Lower leg skin (tissue), 4 donors: ENCODE measurements around the gene GARS1. TPM values are rescaled to one million over a fixed set of nuclear protein-coding genes. Genes with fewer than 3 reads are reported as not detected.

Experiments
- DNase-seq, 2 donors: peaks; one replicate each; pipeline ENCODE4 v3.0.0-alpha.2; 2019; ENCODE audit warnings: low spot score in 2 of 2
- H3K4me3 ChIP-seq: fragments of 200-600 bp; sonication (generic); 2 replicates; pipeline ENCODE4 v1.5.1; 2017; ENCODE audit warnings: mild to moderate bottlenecking, low read depth; ENCODE audit not compliant: poor library complexity, severe bottlenecking
- POLR2A ChIP-seq, 2 donors: fragments of 450-650 bp; IDR thresholded peaks; one replicate each; pipeline ENCODE4 v1.6.1; 2016 to 2017; ENCODE audit warnings: antibody characterized with exemption in 2 of 2, mild to moderate bottlenecking in 1 of 2, moderate library complexity in 1 of 2
- WGBS, 2 donors: methylation state at CpG; one replicate each; pipeline ENCODE4 v1.1.5; 2018; 5-methylcytosine and 5-hydroxymethylcytosine counted together
- intact Hi-C: fragments of 100-400 bp; cut with DNase I; formaldehyde crosslinking; loops from one replicate; pipeline ENCODE4 v1.15.0; 2023; ENCODE audit warnings: low total_unique reads
- total RNA-seq, 4 donors: library from RNA; depleted of rRNA; stranded (reverse); fragments of >200 nt; gene quantifications; one replicate each; pipeline ENCODE4 v1.1.0, GENCODE V29; 2016
- TF ChIP-seq, protein P1 (sequence below), 3 donors: fragments of 450-650 bp; IDR thresholded peaks; one replicate each; pipeline ENCODE4 v1.5.1; 2016; ENCODE audit warnings: antibody characterized with exemption in 3 of 3, mild to moderate bottlenecking in 3 of 3, moderate library complexity in 2 of 3

Gene GARS1
- total RNA-seq, 4 donors from 2014 or later, result 73.2 to 107 (median 99.8) TPM

DNA sequence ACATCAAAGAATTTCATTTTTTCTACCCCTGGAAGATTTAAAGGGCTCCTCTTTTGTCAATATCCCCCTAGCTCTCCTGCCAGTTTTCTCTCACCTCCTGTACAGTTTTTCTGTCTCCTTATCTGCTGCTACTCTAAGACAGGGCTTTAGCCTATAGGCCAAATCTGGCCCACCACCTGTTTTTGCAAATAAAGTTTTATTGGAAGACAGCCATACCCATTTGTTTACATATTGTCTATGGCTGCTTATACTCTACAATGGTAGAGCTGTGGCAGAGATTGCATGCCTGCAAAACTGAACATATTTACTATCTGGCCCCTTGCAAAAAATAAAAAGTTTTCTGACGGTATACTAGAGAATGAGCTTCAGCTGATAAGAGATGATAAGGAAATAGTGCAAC is 37.4 kb upstream of the GARS1 start:
- intact Hi-C loops, result no loop called here
- 74 to 78% methylated on average over 1 of the region's 1 CpG for WGBS, 2 donors

GRCh38 chr7:30559611-30560010 is 35.1 kb upstream of the GARS1 start:
- no peak for DNase-seq
- TF ChIP-seq, protein P1, sequence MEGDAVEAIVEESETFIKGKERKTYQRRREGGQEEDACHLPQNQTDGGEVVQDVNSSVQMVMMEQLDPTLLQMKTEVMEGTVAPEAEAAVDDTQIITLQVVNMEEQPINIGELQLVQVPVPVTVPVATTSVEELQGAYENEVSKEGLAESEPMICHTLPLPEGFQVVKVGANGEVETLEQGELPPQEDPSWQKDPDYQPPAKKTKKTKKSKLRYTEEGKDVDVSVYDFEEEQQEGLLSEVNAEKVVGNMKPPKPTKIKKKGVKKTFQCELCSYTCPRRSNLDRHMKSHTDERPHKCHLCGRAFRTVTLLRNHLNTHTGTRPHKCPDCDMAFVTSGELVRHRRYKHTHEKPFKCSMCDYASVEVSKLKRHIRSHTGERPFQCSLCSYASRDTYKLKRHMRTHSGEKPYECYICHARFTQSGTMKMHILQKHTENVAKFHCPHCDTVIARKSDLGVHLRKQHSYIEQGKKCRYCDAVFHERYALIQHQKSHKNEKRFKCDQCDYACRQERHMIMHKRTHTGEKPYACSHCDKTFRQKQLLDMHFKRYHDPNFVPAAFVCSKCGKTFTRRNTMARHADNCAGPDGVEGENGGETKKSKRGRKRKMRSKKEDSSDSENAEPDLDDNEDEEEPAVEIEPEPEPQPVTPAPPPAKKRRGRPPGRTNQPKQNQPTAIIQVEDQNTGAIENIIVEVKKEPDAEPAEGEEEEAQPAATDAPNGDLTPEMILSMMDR (IDR thresholded peaks at IDR 0.05), result no peak
- TF ChIP-seq POLR2A (IDR thresholded peaks at IDR 0.05), result no peak
- WGBS, 2 donors, result 42% methylated on average over 5 of the region's 5 CpGs

More for the DNA sequence above, 37.4 kb upstream of the GARS1 start:
- TF ChIP-seq, protein P1 (IDR thresholded peaks at IDR 0.05), result no peak
- no peak for DNase-seq
- no peak overlapping the region for H3K4me3 ChIP-seq

GRCh38 chr7:30561389-30561788 is 33.3 kb upstream of the GARS1 start:
- H3K4me3 ChIP-seq, result no peak overlapping the region
- intact Hi-C loops, result no loop called here
- 38 to 68% methylated on average over 6 of the region's 6 CpGs for WGBS, 2 donors
- DNase-seq, result no peak
- TF ChIP-seq, protein P1 (IDR thresholded peaks at IDR 0.05), result no peak

More at GRCh38 chr7:30559611-30560010, 35.1 kb upstream of the GARS1 start:
- intact Hi-C loops, result no loop called here
- H3K4me3 ChIP-seq, result no peak overlapping the region

DNA sequence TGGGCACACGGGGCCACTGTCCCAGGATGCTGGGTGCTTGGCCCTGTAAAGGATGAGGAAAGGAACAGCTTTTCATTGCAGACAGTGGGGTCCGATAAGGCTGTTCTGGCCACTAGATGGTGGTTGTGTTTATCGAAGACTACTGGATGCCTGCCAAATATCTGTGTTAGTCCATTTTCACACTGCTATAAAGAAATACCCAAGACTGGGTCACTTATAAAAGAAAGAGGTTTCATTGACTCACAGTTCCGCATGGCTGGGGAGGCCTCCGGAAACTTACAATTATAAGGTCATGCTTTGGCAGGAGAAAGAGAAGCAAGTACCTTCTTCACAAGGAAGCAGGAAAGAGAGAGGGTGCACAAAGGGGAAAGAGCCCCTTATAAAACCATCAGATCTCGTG is 32.2 kb upstream of the GARS1 start:
- intact Hi-C loops, result no loop called here
- DNase-seq, result no peak
- H3K4me3 ChIP-seq, result no peak overlapping the region
- no peak for TF ChIP-seq POLR2A (IDR thresholded peaks at IDR 0.05)
- WGBS, 2 donors, result 77% methylated on average over 6 of the region's 6 CpGs

DNA sequence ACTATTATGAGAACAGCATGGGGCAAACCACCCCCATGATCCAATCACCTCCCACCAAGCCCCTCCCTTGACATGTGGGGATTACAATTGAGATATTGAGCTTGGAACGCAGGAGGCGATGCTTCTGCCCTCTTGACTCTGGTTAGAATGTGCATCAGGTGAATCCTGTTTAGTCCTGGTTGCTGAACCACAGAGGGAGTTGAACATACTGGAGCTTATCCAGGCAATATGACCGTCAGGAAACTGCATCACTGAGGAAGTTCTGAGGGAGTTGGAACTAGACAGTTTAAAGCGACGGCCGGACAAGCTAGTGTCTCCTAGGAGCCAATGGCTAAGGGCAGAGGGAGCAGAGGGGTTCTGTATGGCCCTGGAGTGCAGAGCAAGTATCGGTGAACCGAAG is 31.8 kb upstream of the GARS1 start:
- intact Hi-C loops, result no loop called here
- DNase-seq, result no peak
- TF ChIP-seq, protein P1 (IDR thresholded peaks at IDR 0.05), result no peak
- TF ChIP-seq POLR2A (IDR thresholded peaks at IDR 0.05), result no peak
- H3K4me3 ChIP-seq, result no peak overlapping the region
- 80 to 85% methylated on average over 8 of the region's 8 CpGs for WGBS, 2 donors

DNA sequence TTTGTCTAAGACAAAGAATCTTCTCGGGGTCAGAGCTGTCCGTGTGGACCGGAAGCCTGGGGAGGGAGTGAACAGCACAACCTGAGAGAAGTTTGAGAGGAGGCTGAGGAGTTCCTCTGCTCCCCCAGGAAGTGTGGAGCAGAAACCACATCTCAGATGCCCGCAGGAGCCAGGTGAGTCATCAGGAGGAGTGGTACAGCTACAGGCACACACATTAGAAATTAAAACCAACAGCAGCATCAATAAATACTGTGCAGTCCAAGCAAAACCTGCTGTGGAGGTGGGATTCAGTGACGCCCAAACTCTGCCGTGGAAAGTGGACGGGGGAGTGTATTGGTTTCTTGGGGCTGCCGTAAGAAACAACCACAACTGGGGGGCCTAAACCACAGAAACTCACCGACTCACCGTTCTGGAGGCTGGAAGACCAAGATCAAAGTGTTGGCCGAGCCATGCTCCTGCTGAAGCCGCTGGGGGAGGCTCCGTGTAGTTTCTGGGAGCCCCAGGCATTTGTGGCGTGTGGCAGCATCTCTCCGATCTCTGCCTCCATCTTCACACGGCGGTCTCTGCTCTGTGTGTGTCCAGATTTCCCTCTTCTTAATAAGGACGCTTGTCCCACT is 31.2 kb upstream of the GARS1 start:
- intact Hi-C loops, result no loop called here
- no peak overlapping the region for H3K4me3 ChIP-seq
- 70 to 77% methylated on average over 15 to 18 of the region's 18 CpGs for WGBS, 2 donors
- DNase-seq, result no peak
- TF ChIP-seq, protein P1 (IDR thresholded peaks at IDR 0.05), result no peak
- TF ChIP-seq POLR2A (IDR thresholded peaks at IDR 0.05), result no peak
